HG03571 (cell line): Measurements from ENCODE around the gene VTI1A.

Experiments
- ATAC-seq: cut with Tn5 transposase; IDR thresholded peaks from one replicate; pipeline ENCODE4 v1.9.1; 2021; ENCODE audit not compliant: unreplicated experiment

VTI1A gene

DNA sequence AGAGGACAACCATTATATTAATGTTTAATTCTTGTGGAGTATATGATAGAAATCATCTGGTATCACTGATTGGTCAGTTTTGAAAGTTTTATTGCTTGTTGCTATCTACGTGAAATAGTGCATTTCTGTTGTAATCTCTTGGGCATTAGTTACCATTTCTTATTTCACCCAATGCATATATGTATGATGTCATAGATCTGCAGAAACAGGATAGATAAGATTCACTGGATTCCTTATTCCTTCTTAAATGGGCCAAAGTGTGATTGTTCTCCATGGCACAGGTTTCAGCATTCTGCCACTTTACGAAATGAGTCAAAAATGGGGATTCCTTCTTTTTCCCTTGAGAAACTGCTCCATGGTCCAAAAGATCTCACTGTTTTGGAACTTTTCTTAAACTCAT lies 56.6 kb downstream of the VTI1A start:
- ATAC-seq, result no peak

- ATAC-seq, result no peak
These were observed 60.0 kb downstream of the VTI1A start for GRCh38 chr10:112507046-112507445.

DNA sequence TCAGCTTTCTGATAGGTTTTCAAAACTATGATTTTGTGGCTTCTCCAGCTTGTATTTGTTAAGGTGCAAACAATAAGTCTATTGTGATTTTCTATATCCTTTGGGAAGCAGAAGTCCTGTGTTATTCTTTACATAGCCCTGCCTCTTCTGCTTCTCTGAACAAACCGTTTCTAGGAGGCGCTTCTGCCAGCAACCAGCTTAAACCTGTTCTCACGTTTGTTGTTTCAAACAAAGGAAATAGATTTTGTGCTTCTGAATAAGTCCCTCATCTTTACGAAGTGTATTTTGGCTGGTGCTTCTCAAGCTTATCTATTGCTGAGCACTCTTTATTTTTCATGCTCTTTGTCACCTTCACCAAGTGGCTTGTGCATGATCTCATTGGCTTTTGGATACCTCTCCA lies 61.0 kb downstream of the VTI1A start:
- ATAC-seq, result no peak

DNA sequence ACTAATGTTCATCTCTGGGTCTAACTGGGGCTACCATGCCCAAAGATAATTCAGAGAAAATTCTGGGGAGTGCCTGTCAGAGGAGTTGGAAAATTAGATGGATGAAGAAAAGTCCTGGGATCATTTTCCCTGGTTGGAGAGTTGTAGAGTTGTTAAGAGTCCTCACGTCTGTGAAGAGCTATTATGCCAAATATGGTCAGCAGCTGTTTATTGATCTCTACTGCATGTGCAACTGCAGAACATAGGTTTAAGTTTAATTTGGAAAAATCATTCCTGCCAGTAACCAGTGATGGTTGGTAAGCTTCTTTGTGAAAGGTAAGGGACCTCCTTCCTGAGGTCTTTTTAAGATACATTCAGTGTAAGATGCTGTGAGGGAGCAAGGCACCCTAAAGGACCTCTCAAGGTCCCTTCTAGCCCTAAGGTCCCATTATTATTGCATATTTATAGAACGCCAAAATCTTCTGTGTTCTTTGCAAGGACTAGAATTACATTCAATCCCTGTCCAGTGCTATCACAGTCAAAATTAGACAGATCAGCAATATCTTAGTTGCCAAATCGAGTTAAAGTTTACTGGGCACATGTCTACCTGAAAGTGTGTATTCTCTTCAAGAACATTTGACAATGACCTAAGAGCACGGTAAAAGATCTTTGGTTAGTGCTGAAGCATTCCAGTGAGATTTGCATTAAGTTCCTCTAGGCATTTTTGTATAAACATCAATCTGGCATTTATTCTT lies 62.7 kb downstream of the VTI1A start:
- no peak for ATAC-seq

DNA sequence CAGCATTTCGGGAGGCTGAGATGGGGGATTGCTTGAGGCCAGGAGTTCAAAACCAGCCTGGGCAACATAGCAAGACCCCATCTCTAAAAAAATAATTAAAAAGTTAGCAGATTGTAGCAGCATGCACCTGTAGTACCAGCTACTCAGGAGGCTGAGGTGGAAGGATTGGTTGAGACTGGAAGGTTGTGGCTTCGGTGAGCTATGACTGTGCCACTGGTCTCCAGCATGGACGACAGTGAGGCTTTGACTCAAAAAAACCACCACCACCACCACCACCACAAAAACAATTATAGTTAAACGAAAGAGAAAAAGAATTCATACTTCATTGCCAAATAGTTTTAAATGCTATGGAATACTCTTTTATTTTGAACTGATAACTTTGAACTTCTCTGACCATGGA lies 63.4 kb downstream of the VTI1A start:
- no peak for ATAC-seq

- no peak for ATAC-seq
These were observed 65.3 kb downstream of the VTI1A start for GRCh38 chr10:112512294-112512693.

- ATAC-seq, result no peak
These were observed 68.1 kb downstream of the VTI1A start for GRCh38 chr10:112515126-112515525.

DNA sequence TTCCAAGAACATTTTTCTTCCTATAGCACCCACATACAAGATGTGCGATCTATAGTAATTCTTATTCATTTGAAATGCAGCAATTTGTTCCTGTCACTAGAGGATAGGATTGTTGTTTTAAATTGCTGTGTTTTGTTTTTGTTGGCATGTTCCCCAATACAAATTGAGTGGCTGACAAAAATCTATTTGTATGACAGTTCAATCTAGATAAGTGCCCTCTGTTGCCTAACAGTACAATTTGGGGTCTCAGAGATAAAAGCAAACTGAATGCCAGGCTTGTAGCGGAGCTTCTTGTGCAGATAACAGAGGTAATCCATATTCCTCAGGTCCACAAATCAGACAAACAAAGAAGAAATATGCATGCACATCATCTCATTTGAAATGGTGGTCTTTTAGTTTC lies 68.8 kb downstream of the VTI1A start:
- no peak for ATAC-seq

GRCh38 chr10:112517451-112517862 lies 70.4 kb downstream of the VTI1A start:
- no peak for ATAC-seq

DNA sequence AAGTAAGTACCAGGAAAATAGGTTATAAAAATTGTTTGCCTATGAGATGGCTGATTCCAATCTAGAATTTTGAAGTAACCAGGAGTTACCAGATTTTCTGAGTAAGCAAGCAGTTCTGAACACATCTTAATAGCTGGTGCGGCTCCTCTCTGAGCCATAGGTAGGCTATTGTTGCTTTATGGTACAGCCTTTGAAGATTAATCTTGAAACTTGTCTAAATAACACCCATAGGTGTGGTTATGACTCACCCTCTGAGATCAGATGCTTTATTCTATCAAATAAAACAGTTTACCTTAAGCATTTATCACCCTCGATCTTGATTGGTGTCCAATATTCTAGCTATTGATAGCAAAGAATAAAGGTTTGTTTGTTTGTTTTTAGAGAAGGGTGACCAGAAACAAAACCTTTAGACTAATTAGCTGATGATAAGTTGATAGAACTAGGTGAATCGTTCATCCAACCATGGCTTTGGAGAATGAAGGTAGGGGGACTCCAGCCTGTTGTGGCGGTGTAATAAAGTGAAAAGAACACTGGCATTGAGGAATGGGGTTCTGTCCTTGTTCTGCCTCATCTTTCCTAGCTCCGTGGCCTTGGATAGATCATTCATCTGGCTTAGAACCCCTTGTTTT lies 72.2 kb downstream of the VTI1A start:
- no peak for ATAC-seq

- ATAC-seq, result no peak
These were observed 73.9 kb downstream of the VTI1A start for GRCh38 chr10:112520914-112521313.

GRCh38 chr10:112524641-112525040 lies 77.6 kb downstream of the VTI1A start:
- no peak for ATAC-seq

DNA sequence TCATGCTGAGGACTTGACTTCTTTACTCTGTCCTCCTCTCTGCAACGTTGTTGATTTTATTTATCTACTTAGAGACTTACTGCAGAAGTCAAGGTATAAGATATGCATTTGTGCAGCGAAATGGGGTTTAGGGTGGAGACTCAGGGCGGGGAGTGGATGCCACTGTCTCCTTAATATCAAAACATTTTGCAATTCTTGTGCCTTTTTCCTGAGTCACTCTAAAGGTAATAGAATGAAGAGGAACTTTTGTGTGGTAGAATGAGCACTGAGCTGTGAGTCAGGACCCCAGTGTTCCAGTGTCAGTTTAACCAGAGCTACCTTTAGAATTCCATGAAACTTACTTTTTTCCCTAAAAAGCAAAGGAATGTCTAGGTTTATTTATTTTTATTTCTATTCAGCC lies 78.2 kb downstream of the VTI1A start:
- no peak for ATAC-seq

- peak; percentile 61 for ATAC-seq
These were observed 79.1 kb downstream of the VTI1A start for GRCh38 chr10:112526139-112526538.

DNA sequence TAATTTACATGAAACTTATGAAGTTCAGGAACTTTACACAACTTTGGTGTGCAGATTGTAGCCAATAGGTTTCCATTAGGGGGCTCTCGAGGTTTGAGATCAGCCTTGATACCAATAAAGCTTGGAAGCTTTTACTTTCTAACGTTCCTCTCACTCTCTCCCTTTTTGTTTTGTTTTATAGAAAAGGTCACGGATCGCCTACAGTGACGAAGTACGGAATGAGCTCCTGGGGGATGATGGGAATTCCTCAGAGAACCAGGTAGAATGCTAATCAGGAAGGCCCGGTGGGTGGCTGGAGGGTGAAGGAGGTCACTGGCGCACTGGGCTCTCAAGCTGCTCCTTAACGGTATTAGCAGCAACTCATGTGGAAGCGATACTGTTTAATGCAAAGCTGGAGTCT lies 79.9 kb downstream of the VTI1A start:
- ATAC-seq, result no peak

DNA sequence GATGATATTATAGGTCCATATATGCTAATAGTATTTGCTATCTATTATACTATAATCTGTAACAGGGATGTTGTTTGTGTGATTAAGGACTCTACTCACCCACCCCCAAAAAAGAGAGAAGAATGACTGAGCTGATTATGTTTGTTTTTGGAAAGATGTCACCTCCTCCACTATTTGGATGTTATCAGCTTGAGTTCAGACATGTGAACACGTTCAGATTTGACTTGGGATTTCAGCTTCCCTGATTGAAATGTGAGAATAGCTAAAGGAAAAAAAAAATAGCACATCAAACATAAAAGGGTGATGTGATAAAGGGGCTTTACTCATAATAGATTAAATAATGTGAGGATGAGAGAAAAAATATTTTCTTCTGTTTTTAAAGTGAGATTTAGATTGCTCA lies 81.2 kb downstream of the VTI1A start:
- ATAC-seq, result no peak

GRCh38 chr10:112531421-112531820 lies 84.4 kb downstream of the VTI1A start:
- no peak for ATAC-seq

DNA sequence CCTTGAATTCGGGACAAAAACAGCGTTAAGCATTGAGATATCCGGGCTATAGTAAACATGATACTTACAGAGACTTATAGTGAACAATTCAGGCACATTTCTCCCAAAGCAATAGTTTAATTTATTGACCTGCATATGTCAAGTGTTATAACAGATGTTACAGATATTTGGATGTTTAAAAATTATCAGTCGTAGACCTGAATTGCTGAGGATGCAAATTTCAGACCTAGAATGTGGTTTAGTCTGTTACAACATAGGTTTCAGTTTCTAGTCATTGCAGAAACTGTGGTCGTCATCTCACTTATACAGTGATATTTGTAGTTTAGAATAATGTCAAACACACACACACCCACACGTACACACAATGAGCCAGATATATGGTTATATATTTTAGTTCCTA lies 85.2 kb downstream of the VTI1A start:
- peak; percentile 98 for ATAC-seq

GRCh38 chr10:112532956-112533355 lies 85.9 kb downstream of the VTI1A start:
- ATAC-seq, result no peak

DNA sequence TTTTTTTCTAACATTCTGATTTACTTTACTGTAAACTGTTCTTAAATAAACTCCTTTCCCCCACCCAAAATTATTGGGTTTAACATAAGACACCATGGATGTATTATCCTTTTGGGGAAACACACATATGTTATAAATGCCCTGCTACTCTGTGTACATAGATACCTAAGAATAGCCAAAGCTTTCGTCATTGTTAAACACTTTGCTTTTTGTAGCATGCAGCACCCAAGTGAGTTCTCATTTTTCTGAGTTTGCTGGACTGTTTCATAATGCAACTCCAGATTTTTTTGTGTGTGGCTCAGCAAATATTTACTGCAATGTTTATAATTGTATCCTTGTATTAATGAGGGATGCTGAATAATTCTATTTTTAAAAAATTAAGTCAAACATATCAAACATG lies 86.9 kb downstream of the VTI1A start:
- ATAC-seq, result no peak

- no peak for ATAC-seq
These were observed 88.5 kb downstream of the VTI1A start for GRCh38 chr10:112535531-112535951.

- ATAC-seq, result no peak
These were observed 89.6 kb downstream of the VTI1A start for GRCh38 chr10:112536663-112537062.

DNA sequence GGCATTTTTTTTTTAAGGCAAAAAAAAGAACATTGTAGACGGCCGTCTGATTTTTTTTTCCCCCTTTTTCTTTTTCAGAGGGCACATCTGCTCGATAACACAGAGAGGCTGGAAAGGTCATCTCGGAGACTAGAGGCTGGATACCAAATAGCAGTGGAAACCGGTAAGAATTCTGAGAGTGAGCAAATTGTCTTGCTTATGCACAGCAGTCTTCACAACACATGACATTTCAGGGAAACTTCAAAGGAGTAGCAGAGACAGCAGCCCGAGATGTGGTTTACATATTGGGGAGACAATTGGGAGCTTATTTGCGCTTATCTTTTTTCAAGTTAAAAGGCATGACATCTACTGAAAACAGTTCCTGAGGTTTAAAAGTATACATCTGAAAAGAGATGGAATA lies 91.2 kb downstream of the VTI1A start:
- ATAC-seq, result no peak
